Thyroid gland (tissue), 4 donors: ENCODE data around the gene C16orf96. TPM values are rescaled to one million over a fixed set of nuclear protein-coding genes. Genes with fewer than 3 reads are reported as not detected.

Source experiments
- DNase-seq, 2 donors: peaks; one replicate each; pipeline ENCODE4 v3.0.0-alpha.2; 2019
- H3K27ac ChIP-seq, 3 donors: fragments of 200-600 bp; sonication (generic); 1 replicate in 2 of 3; 2 replicates in 1 of 3; pipeline ENCODE4 v1.5.1; 2016 to 2019; ENCODE audit warnings: mild to moderate bottlenecking in 1 of 3, moderate library complexity in 1 of 3
- H3K27me3 ChIP-seq: fragments of 200-600 bp; sonication (generic); one replicate; pipeline ENCODE4 v1.5.1; 2019
- H3K36me3 ChIP-seq, 2 donors: fragments of 200-600 bp; sonication (generic); one replicate each; pipeline ENCODE4 v1.5.1; 2016 to 2019
- H3K4me1 ChIP-seq, 2 donors: fragments of 200-600 bp; sonication (generic); one replicate each; pipeline ENCODE4 v1.5.1; 2017 to 2019
- H3K4me3 ChIP-seq, 3 donors: fragments of 200-600 bp; sonication (generic); replicated peaks in 1 of 3; 1 replicate in 2 of 3; 2 replicates in 1 of 3; pipeline ENCODE4 v1.5.1; 2016; ENCODE audit warnings: mild to moderate bottlenecking in 1 of 3
- H3K9me3 ChIP-seq: fragments of 200-600 bp; sonication (generic); one replicate; pipeline ENCODE4 v1.5.1; 2017
- CTCF ChIP-seq, 6 experiments: fragments of 200-600 bp in 3 of 6; fragments of 450-650 bp in 3 of 6; sonication (generic) in 3 of 6; IDR thresholded peaks; one replicate each; pipeline ENCODE4 v1.5.1; 2016 to 2019; ENCODE audit warnings: antibody characterized with exemption in 6 of 6, mild to moderate bottlenecking in 2 of 6, inconsistent platforms in 1 of 6, moderate library complexity in 1 of 6
- POLR2A ChIP-seq, 2 donors: fragments of 450-650 bp; IDR thresholded peaks; one replicate each; pipeline ENCODE4 v1.6.1; 2017; ENCODE audit warnings: antibody characterized with exemption in 2 of 2, mild to moderate bottlenecking in 2 of 2, moderate library complexity in 1 of 2
- WGBS, 2 donors: methylation state at CpG; one replicate each; pipeline ENCODE4 v1.1.5; 2017; 5-methylcytosine and 5-hydroxymethylcytosine counted together
- intact Hi-C: fragments of 100-400 bp; cut with DNase I; formaldehyde crosslinking; loops from one replicate; pipeline ENCODE4 v1.15.1; 2023
- total RNA-seq, 4 donors: library from RNA; depleted of rRNA; stranded (reverse); fragments of >200 nt; gene quantifications; one replicate each; pipeline ENCODE4 v1.2.3, GENCODE V29; 2016

Gene C16orf96
- total RNA-seq, 4 donors from 2014 or later, result 0.11 to 0.88 (median 0.62) TPM

GRCh38 chr16:4609200-4610010 is 53.3 kb downstream of the C16orf96 start:
- 94% methylated on average over 17 to 26 of the region's 45 CpGs for WGBS, 2 donors
- no peak for DNase-seq
- no peak overlapping the region for H3K27ac ChIP-seq
- no peak for TF ChIP-seq CTCF (IDR thresholded peaks at IDR 0.05)
- TF ChIP-seq POLR2A (IDR thresholded peaks at IDR 0.05), result no peak
- H3K4me1 ChIP-seq, result peaks cover 29 to 49% of the 10 kb centered on the region in 2 donors
- no peak overlapping the region for H3K4me3 ChIP-seq
- H3K27me3 ChIP-seq, result no peaks in the 10 kb centered on the region
- peaks cover 8 to 12% of the 10 kb centered on the region in 2 donors for H3K36me3 ChIP-seq
- intact Hi-C loops, result no loop called here
- no peaks in the 10 kb centered on the region for H3K9me3 ChIP-seq

- H3K36me3 ChIP-seq, result peaks cover 8 to 12% of the 10 kb centered on the region in 2 donors
- H3K27me3 ChIP-seq, result no peaks in the 10 kb centered on the region
- H3K4me3 ChIP-seq, result no peak overlapping the region
- H3K4me1 ChIP-seq, result peaks cover 33 to 54% of the 10 kb centered on the region in 2 donors
- intact Hi-C loops, result no loop called here
- no peak overlapping the region for H3K27ac ChIP-seq
- H3K9me3 ChIP-seq, result no peaks in the 10 kb centered on the region
- 80 to 85% methylated on average over 15 to 20 of the region's 32 CpGs for WGBS, 2 donors
- TF ChIP-seq CTCF (IDR thresholded peaks at IDR 0.05) (no peak), POLR2A (IDR thresholded peaks at IDR 0.05) (no peak)
- no peak for DNase-seq
Measured at GRCh38 chr16:4610011-4611005, 54.2 kb downstream of the C16orf96 start.

- Histone ChIP-seq H3K27me3 (no peaks in the 10 kb centered on the region), H3K4me1 (peaks cover 39 to 57% of the 10 kb centered on the region in 2 donors), H3K27ac (no peak overlapping the region), H3K9me3 (no peaks in the 10 kb centered on the region), H3K36me3 (peaks cover 8 to 12% of the 10 kb centered on the region in 2 donors), H3K4me3 (no peak overlapping the region)
- 93 to 95% methylated on average over 10 to 14 of the region's 22 CpGs for WGBS, 2 donors
- TF ChIP-seq POLR2A (IDR thresholded peaks at IDR 0.05) (no peak), CTCF (IDR thresholded peaks at IDR 0.05) (no peak)
- intact Hi-C loops, result no loop called here
- no peak for DNase-seq
Measured at GRCh38 chr16:4611337-4612021, 55.3 kb downstream of the C16orf96 start.

GRCh38 chr16:4612474-4612931 is 56.4 kb downstream of the C16orf96 start:
- Histone ChIP-seq H3K4me1 (peaks cover 38 to 55% of the 10 kb centered on the region in 2 donors), H3K27ac (no peak overlapping the region), H3K9me3 (no peaks in the 10 kb centered on the region), H3K36me3 (peaks cover 8 to 12% of the 10 kb centered on the region in 2 donors), H3K4me3 (no peak overlapping the region), H3K27me3 (no peaks in the 10 kb centered on the region)
- no peak for TF ChIP-seq CTCF (IDR thresholded peaks at IDR 0.05)
- intact Hi-C loops, result no loop called here
- DNase-seq, result no peak
- WGBS, 2 donors, result 93 to 96% methylated on average over 6 to 7 of the region's 7 CpGs
